ENCODE results near the gene ZBTB20.

ZBTB20 gene

DNA sequence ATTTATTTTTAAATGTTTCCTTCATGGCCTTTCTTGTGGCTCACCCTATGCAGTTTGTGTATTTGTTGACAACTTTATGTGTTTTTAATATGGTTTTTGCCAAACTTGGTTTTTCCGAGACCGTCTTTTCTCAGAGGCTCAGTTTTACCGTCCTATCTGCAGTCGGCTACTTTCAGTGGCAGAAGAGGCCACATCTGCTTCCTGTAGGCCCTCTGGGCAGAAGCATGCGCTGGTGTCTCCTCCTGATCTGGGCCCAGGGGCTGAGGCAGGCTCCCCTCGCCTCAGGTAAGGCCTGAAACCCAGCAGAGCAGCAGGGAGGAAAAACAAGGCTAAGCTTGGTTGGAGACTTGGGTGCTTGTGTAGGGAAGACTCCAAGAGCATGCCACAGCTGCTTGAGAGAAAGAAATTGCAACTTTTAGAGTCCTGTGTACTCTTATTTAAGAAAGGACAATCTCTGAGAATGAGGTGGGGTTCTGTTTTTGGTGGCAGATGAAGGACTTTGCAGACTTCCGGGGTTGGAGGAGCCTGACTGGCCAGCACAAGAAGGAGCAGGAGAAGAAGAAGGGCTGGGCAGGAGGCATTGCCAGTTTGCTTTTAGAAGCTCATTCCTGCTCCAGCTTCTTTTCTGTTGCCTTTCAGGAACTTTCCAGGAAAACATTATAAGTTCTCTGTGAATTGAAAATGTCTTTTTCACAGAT lies 853.1 kb downstream of the ZBTB20 start, which contains the start of gene TIGIT:
Gene TIGIT (plus strand): TSS at position 191 of the 698 bp plus-strand sequence. CDS start 34 bp downstream, at position 225.
- no peak for DNase-seq
- TF ChIP-seq CTCF (IDR thresholded peaks at IDR 0.05; ENCODE audit: low read depth, low read length), result no peak
- Histone ChIP-seq H3K4me3 (ENCODE audit: low read depth, low read length) (no peak within 1 kb of the TSS), H3K36me3 (no peaks in the 10 kb centered on the region), H3K27me3 (no peaks in the 10 kb centered on the region), H3K9me3 (no peaks in the 10 kb centered on the region), H3K4me1 (no peaks in the 10 kb centered on the region)

DNA sequence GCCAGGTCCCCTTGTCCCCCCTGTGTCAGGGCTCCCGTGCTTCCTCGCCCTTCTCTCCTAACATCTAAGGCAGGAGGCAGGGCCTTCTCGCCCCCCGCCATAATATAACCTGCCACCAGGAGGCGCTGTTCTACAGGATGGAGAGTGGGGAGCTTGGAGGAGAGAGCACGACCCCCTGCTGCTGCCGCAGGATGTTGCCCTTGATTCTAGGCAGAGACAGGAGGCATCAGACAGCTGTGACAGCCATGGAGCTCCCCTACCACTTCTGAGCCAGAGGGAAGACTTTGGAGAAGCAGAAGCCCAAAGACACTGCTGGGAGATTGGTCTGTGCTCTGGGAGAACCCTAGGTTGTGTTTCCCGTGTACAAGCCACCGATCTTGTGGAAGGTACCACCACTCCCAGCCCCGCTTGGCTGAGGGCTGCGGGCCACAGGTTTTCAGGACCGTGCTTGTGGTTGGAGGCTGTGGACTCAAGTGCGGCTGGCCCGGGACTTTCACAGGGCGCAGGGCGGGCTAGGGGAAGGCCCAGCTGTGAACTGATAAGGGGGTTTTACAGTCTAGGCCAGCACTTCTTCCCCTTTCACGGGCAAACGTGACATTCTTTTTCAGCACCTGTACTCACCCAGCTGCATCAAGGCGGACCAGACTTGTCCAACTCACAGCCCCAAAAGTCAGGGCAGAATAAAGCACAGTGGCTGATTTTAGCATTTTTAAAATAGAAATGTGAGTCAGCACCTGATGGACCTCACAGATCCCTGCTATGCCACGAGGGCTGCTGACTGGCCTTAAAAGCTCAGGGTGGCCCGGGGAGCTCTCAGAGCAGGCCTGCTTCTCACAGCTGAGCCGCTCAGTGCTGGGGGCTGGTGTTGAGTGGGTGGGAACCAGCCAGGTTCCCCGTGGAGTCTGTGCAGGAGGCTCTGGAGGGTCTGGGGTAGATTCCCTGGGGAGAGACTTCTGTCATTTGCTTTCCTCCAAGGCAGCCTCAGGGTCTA lies 855.9 kb downstream of the ZBTB20 start:
- peak; percentile 86 for TF ChIP-seq CTCF (IDR thresholded peaks at IDR 0.05; ENCODE audit: low read depth, low read length)
- peak; percentile 84 for DNase-seq
- H3K4me1 ChIP-seq, result no peaks in the 10 kb centered on the region
- H3K36me3 ChIP-seq, result no peaks in the 10 kb centered on the region
- H3K4me3 ChIP-seq (ENCODE audit: low read depth, low read length), result no peak overlapping the region
- H3K9me3 ChIP-seq, result no peaks in the 10 kb centered on the region
- no peaks in the 10 kb centered on the region for H3K27me3 ChIP-seq

- no peaks in the 10 kb centered on the region for H3K36me3 ChIP-seq
- H3K9me3 ChIP-seq, result no peaks in the 10 kb centered on the region
- H3K27me3 ChIP-seq, result no peaks in the 10 kb centered on the region
- no peak for TF ChIP-seq CTCF (IDR thresholded peaks at IDR 0.05; ENCODE audit: low read depth, low read length)
- no peak overlapping the region for H3K4me3 ChIP-seq (ENCODE audit: low read depth, low read length)
- no peaks in the 10 kb centered on the region for H3K4me1 ChIP-seq
- DNase-seq, result no peak
These were observed 860.8 kb downstream of the ZBTB20 start for GRCh38 chr3:114286266-114286665.

DNA sequence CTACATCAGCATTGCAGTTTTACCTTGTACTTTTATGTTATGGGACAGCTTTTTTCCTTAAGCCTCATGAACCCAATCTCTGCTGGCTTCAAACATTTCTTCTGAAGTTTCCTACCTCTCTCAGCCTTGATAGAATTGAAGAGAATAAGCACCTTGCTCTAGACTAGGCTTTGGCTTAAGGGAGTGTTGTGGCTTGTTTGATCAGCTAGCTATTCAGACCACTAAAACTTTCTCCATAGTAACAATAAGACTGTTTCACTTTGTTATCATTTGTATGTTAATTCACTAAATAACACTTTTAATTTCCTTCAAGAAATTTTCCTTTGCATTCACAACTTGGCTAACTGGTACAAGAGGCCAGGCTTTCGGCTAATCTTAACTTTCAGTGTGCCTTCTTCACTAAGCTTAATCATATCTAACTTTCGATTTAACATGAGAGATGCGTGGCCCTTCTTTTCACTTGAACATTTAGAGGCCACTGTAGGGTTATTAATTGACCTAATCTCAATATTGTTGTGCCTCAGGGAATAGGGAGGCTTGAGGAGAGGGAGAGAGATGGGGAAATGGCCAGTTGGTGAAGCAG lies 861.3 kb downstream of the ZBTB20 start:
- no peak for TF ChIP-seq CTCF (IDR thresholded peaks at IDR 0.05; ENCODE audit: low read depth, low read length)
- DNase-seq, result no peak
- Histone ChIP-seq H3K27me3 (no peaks in the 10 kb centered on the region), H3K36me3 (no peaks in the 10 kb centered on the region), H3K4me3 (ENCODE audit: low read depth, low read length) (no peak overlapping the region), H3K4me1 (no peaks in the 10 kb centered on the region), H3K9me3 (no peaks in the 10 kb centered on the region)

DNA sequence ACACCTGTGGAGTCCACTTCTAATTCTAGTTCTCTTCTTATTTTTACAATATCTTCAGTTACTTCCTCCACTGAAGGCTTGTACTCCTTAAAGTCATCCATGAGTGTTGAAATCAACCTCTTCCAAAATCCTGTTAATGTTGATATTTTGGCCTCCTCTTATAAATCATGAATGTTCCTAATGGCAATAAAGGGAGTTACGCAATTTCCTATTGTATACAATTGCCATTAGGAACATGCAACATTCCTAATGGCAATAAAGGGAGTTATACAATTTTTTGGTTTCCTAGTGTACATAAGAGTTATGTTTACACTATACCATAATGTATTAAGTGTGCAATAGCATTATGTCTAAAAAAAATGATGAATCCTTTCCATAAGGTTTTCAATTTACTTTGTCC lies 862.4 kb downstream of the ZBTB20 start:
- H3K36me3 ChIP-seq, result no peaks in the 10 kb centered on the region
- DNase-seq, result no peak
- H3K27me3 ChIP-seq, result no peaks in the 10 kb centered on the region
- no peak overlapping the region for H3K4me3 ChIP-seq (ENCODE audit: low read depth, low read length)
- no peaks in the 10 kb centered on the region for H3K4me1 ChIP-seq
- H3K9me3 ChIP-seq, result no peaks in the 10 kb centered on the region
- no peak for TF ChIP-seq CTCF (IDR thresholded peaks at IDR 0.05; ENCODE audit: low read depth, low read length)
